Middle frontal gyrus (tissue), 1 donor: ENCODE measurements around the gene DACT2.
"Not testable (repeated sequence)": the region's sequence is repeated elsewhere in the genome, so short reads cannot be mapped to it uniquely, and the experiment has no call there.

Source experiments
- DNase-seq: peaks from one replicate; pipeline ENCODE4 v3.0.0-alpha.2; 2015; ENCODE audit warnings: low spot score; ENCODE audit errors: extremely low spot score

Gene DACT2

GRCh38 chr6:168281826-168282225 is 37.8 kb downstream of the DACT2 start:
- DNase-seq = no peak

- not testable (repeated sequence) for DNase-seq
Measured at GRCh38 chr6:168281314-168281713, 38.3 kb downstream of the DACT2 start.

- no peak for DNase-seq
Measured at GRCh38 chr6:168280899-168281245, 38.7 kb downstream of the DACT2 start.

- DNase-seq = no peak
Measured at GRCh38 chr6:168280020-168280898, 39.3 kb downstream of the DACT2 start.

GRCh38 chr6:168279403-168279935 is 40.1 kb downstream of the DACT2 start:
- DNase-seq = no peak

GRCh38 chr6:168278904-168279303 is 40.7 kb downstream of the DACT2 start:
- no peak for DNase-seq

- DNase-seq = no peak
Measured at GRCh38 chr6:168277274-168277669, 42.3 kb downstream of the DACT2 start.

GRCh38 chr6:168276576-168277273 is 42.9 kb downstream of the DACT2 start:
- no peak for DNase-seq

GRCh38 chr6:168275168-168275567 is 44.4 kb downstream of the DACT2 start:
- DNase-seq = no peak

GRCh38 chr6:168274037-168274952 is 45.3 kb downstream of the DACT2 start:
- no peak for DNase-seq

GRCh38 chr6:168273441-168274036 is 46.0 kb downstream of the DACT2 start:
- no peak for DNase-seq

GRCh38 chr6:168272415-168273325 is 46.9 kb downstream of the DACT2 start:
- no peak for DNase-seq

- DNase-seq = no peak
Measured at GRCh38 chr6:168270274-168271172, 49.1 kb downstream of the DACT2 start.

GRCh38 chr6:168269455-168270243 is 49.9 kb downstream of the DACT2 start:
- no peak for DNase-seq

GRCh38 chr6:168268755-168269154 is 50.8 kb downstream of the DACT2 start:
- DNase-seq = no peak

GRCh38 chr6:168267779-168268178 is 51.8 kb downstream of the DACT2 start:
- DNase-seq = not testable (repeated sequence)

- DNase-seq = no peak
Measured at GRCh38 chr6:168265827-168266815, 53.5 kb downstream of the DACT2 start.
